K562 (cell line): ENCODE results near the gene GHRH. TPM values are rescaled to one million over a fixed set of nuclear protein-coding genes. Genes with fewer than 3 reads are reported as not detected.

Experiments
- BDP1 ChIP-seq: IDR thresholded peaks from 3 replicates; pipeline ENCODE4 v1.6.1; 2011; ENCODE audit not compliant: insufficient read length, insufficient read depth
- CREBBP ChIP-seq: IDR thresholded peaks from one replicate; pipeline ENCODE4 v1.6.1; 2012; ENCODE audit warnings: low read depth, mild to moderate bottlenecking, control low read depth, inconsistent platforms, low read length
- PHF8 ChIP-seq: fragments of 200-600 bp; sonication (generic); IDR thresholded peaks from 2 replicates; pipeline ENCODE4 v1.6.1; 2012; ENCODE audit warnings: mixed run types, mild to moderate bottlenecking, inconsistent platforms, low read length, moderate library complexity, borderline replicate concordance
- RFX5 ChIP-seq: IDR thresholded peaks from 2 replicates; pipeline ENCODE4 v1.6.1; 2011; ENCODE audit warnings: low read depth, mild to moderate bottlenecking, improper control_type of control experiment, low read length
- ZBTB12 ChIP-seq: fragments of 250-450 bp; sonication (Bioruptor Pico); IDR thresholded peaks from 2 replicates; pipeline ENCODE4 v1.4.0; 2020
- ZNF224 ChIP-seq: sonication (generic); formaldehyde crosslinking; IDR thresholded peaks from 2 replicates; pipeline ENCODE4 v1.8.0; 2022; ENCODE audit warnings: mild to moderate bottlenecking, missing genetic modification reagents
- polyA plus RNA-seq, 8 experiments: library from polyadenylated mRNA; depleted of rRNA in 4 of 8; stranded (reverse) in 5 of 8; unstranded in 3 of 8; fragments of >200 nt; fragmentation: Nextera tagmentation in 2 of 8; fragmentation: Illumina TruSeq in 1 of 8; extraction: Ambion mirVana in 2 of 8; extraction: Trizol in 1 of 8; gene quantifications; 2 replicates each; pipeline versions ENCODE4 v1.2.1 to v1.2.3, GENCODE V29; 2011 to 2014; ENCODE audit warnings: inconsistent platforms in 1 of 8, missing spikeins in 1 of 8
- total RNA-seq, 7 experiments: library from RNA; depleted of rRNA in 6 of 7; stranded (reverse); fragments of >200 nt in 6 of 7; fragmentation: Illumina TruSeq in 2 of 7; extraction: Trizol in 2 of 7; gene quantifications; 2 replicates each; pipeline versions ENCODE4 v1.2.1 to v1.2.3, GENCODE V29; 2011 to 2021; ENCODE audit warnings: low replicate concordance in 1 of 7
- TF ChIP-seq, protein P1 (sequence below): sonication (generic); formaldehyde crosslinking; IDR thresholded peaks from 2 replicates; pipeline ENCODE4 v1.8.0; 2022; ENCODE audit warnings: mild to moderate bottlenecking, missing genetic modification reagents
- TF ChIP-seq, protein P2 (sequence below): sonication (generic); formaldehyde crosslinking; IDR thresholded peaks from 2 replicates; pipeline ENCODE4 v1.8.0; 2022; ENCODE audit warnings: mild to moderate bottlenecking, missing genetic modification reagents

GHRH gene
- total and polyA plus RNA-seq, 9 of the 15 experiments (the other 6 are each of a cell fraction or from before 2014, with no cell fraction given), result not detected

DNA sequence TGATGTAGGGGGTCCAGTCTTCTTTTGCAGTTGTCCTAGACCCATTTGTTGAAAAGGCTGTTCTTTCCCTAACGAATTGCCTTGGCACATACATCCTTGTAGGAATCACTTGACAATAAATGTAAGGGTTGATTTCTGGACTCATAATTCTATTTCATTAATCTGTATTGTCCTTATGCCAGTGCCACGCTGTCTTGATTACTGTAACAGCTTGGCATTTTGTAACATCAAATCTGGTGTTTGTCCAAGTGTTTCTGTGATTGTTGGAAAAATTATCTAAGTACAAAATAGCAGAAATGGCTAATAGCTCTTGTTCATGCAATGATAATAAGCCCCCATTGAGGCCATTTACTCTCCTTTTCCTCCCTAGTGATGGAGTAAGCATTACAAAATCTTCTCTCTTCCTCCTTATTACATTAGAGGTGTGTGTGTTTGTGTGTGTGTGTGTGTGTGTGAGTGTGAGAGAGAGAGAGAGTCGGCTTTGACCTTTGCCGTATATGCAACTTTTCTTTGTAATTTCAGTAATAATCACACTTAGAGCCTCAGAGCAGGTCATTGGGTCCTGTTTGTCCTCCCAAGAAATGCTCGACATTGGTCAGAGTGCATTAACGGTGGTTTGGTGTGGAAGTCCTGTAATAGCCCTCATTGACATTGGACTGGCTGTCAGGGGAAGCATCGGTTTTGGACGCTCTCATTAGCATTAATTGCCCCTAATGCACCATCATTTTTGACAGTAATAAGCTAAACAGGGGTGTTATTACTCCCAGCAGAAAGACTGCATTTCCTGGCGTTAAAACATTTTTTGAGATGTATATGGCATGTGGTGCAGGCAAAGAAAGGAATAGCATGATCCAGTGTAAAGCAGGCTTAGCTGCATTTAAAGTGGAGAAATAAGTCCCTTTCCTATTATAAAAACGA lies 41.6 kb downstream of the GHRH start (continued):
- TF ChIP-seq, protein P1, sequence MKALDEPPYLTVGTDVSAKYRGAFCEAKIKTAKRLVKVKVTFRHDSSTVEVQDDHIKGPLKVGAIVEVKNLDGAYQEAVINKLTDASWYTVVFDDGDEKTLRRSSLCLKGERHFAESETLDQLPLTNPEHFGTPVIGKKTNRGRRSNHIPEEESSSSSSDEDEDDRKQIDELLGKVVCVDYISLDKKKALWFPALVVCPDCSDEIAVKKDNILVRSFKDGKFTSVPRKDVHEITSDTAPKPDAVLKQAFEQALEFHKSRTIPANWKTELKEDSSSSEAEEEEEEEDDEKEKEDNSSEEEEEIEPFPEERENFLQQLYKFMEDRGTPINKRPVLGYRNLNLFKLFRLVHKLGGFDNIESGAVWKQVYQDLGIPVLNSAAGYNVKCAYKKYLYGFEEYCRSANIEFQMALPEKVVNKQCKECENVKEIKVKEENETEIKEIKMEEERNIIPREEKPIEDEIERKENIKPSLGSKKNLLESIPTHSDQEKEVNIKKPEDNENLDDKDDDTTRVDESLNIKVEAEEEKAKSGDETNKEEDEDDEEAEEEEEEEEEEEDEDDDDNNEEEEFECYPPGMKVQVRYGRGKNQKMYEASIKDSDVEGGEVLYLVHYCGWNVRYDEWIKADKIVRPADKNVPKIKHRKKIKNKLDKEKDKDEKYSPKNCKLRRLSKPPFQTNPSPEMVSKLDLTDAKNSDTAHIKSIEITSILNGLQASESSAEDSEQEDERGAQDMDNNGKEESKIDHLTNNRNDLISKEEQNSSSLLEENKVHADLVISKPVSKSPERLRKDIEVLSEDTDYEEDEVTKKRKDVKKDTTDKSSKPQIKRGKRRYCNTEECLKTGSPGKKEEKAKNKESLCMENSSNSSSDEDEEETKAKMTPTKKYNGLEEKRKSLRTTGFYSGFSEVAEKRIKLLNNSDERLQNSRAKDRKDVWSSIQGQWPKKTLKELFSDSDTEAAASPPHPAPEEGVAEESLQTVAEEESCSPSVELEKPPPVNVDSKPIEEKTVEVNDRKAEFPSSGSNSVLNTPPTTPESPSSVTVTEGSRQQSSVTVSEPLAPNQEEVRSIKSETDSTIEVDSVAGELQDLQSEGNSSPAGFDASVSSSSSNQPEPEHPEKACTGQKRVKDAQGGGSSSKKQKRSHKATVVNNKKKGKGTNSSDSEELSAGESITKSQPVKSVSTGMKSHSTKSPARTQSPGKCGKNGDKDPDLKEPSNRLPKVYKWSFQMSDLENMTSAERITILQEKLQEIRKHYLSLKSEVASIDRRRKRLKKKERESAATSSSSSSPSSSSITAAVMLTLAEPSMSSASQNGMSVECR (CRISPR knock-in tag), result no peak
- TF ChIP-seq RFX5 (no peak), BDP1 (no peak), ZNF224 (CRISPR knock-in tag) (no peak), CREBBP (no peak), ZBTB12 (no peak), PHF8 (no peak)
- TF ChIP-seq, protein P2, sequence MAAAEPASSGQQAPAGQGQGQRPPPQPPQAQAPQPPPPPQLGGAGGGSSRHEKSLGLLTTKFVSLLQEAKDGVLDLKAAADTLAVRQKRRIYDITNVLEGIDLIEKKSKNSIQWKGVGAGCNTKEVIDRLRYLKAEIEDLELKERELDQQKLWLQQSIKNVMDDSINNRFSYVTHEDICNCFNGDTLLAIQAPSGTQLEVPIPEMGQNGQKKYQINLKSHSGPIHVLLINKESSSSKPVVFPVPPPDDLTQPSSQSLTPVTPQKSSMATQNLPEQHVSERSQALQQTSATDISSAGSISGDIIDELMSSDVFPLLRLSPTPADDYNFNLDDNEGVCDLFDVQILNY (CRISPR knock-in tag), result no peak
